ENCODE measurements around the gene TMEM17.

DNA sequence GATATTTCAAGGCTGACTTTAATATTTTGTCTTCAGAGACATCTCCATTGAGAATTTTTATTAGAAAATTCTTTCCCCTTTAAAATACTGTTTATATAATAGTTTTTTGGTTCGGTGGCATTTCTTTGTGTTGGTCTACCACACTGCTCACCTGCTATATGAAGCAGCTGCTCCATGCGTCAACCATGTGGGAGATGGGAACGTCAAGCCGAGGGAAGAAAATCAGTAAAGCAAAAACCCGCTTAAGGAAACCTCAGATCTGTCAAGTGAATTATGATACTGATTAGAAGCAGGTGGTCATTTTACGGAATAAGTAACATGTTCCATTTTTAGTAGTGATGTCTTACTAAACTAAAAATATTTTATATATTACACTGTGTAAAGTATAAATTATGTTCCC, 5.6 kb upstream of the TMEM17 start:
- TF ChIP-seq, protein P1, sequence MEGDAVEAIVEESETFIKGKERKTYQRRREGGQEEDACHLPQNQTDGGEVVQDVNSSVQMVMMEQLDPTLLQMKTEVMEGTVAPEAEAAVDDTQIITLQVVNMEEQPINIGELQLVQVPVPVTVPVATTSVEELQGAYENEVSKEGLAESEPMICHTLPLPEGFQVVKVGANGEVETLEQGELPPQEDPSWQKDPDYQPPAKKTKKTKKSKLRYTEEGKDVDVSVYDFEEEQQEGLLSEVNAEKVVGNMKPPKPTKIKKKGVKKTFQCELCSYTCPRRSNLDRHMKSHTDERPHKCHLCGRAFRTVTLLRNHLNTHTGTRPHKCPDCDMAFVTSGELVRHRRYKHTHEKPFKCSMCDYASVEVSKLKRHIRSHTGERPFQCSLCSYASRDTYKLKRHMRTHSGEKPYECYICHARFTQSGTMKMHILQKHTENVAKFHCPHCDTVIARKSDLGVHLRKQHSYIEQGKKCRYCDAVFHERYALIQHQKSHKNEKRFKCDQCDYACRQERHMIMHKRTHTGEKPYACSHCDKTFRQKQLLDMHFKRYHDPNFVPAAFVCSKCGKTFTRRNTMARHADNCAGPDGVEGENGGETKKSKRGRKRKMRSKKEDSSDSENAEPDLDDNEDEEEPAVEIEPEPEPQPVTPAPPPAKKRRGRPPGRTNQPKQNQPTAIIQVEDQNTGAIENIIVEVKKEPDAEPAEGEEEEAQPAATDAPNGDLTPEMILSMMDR (IDR thresholded peaks at IDR 0.05): no peak
- TF ChIP-seq, protein P2, sequence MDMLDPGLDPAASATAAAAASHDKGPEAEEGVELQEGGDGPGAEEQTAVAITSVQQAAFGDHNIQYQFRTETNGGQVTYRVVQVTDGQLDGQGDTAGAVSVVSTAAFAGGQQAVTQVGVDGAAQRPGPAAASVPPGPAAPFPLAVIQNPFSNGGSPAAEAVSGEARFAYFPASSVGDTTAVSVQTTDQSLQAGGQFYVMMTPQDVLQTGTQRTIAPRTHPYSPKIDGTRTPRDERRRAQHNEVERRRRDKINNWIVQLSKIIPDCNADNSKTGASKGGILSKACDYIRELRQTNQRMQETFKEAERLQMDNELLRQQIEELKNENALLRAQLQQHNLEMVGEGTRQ (IDR thresholded peaks at IDR 0.05; ENCODE audit: borderline replicate concordance, low read depth, low read length): no peak
- no peak for TF ChIP-seq POLR2AphosphoS5 (IDR thresholded peaks at IDR 0.05; ENCODE audit: low read depth, low read length)

Data from SK-N-SH (cell line).